Measurements from ENCODE around the gene MEI4. TPM values are rescaled to one million over a fixed set of nuclear protein-coding genes. Genes with fewer than 3 reads are reported as not detected.

The MEI4 gene
- total and polyA plus RNA-seq, 2 of the 4 experiments (the other 2 are of a cell fraction): not detected

DNA sequence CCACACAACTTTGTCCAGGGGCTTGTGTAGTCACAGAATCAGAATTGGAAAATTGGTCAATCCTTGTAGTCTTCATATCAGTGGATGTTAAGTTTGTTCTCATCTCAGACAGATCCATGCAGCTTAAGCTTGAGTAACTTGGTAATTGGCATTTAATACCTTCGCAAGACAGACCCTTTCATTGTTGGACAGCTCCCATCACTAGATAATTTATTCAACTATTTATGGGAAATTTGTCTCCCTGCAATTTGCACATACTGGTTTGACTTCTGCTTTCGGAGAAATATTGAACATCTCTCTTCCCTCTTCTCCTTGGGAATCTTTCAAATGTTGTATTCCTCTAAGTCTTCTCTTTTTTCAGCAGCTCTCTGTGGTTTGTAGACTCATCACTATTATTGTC lies 17.1 kb downstream of the MEI4 start:
- BruUV-seq (replicated peaks): no TSS peak
- H2BK5ac ChIP-seq (ENCODE audit: low read depth, low read length, poor library complexity, severe bottlenecking): no peak overlapping the region
- no peak overlapping the region for H3K4me2 ChIP-seq (ENCODE audit: low read depth, low read length)
- H3K23ac ChIP-seq (ENCODE audit: low read depth, low read length): no peak overlapping the region
- no peaks in the 10 kb centered on the region for H3K4me1 ChIP-seq (ENCODE audit: control insufficient read depth, insufficient read depth, low read length)
- H4K5ac ChIP-seq (ENCODE audit: low read depth, low read length): no peak overlapping the region
- H3K4me3 ChIP-seq (ENCODE audit: insufficient read depth, low read depth, low read length): no peak overlapping the region
- H3K9me1 ChIP-seq (ENCODE audit: insufficient read depth, low read length): no peaks in the 10 kb centered on the region
- H2BK20ac ChIP-seq (ENCODE audit: low read depth, low read length): no peak overlapping the region
- no peak overlapping the region for H2BK120ac ChIP-seq (ENCODE audit: low read depth, low read length)
- no peak for DNase-seq
- H3K56ac ChIP-seq (ENCODE audit: extremely low read depth, insufficient read depth, low read length): no peak overlapping the region
- no CpG with 5 or more reads among the region's 2 CpGs for WGBS, 2 experiments (ENCODE audit: extremely low coverage in 2 of 2, insufficient read length in 1 of 2)
- no peak for TF ChIP-seq RAD21 (IDR thresholded peaks at IDR 0.05; ENCODE audit: low read length)
- no peak for TF ChIP-seq NFE2L2 (IDR thresholded peaks at IDR 0.05; ENCODE audit: low read depth, low read length)
- TF ChIP-seq MXI1 (IDR thresholded peaks at IDR 0.05; ENCODE audit: borderline replicate concordance, low read depth, low read length): no peak
- TF ChIP-seq MAZ (IDR thresholded peaks at IDR 0.05; ENCODE audit: borderline replicate concordance, low read depth, low read length): no peak
- TF ChIP-seq RCOR1 (IDR thresholded peaks at IDR 0.05; ENCODE audit: insufficient replicate concordance, low read length): no peak
- no peak for TF ChIP-seq POLR2A (IDR thresholded peaks at IDR 0.05; ENCODE audit: low read depth, low read length)
- TF ChIP-seq FOS (IDR thresholded peaks at IDR 0.05; ENCODE audit: low read depth, low read length): no peak
- no peak for TF ChIP-seq BHLHE40 (IDR thresholded peaks at IDR 0.05; ENCODE audit: low read depth, low read length)
- TF ChIP-seq, protein P1, sequence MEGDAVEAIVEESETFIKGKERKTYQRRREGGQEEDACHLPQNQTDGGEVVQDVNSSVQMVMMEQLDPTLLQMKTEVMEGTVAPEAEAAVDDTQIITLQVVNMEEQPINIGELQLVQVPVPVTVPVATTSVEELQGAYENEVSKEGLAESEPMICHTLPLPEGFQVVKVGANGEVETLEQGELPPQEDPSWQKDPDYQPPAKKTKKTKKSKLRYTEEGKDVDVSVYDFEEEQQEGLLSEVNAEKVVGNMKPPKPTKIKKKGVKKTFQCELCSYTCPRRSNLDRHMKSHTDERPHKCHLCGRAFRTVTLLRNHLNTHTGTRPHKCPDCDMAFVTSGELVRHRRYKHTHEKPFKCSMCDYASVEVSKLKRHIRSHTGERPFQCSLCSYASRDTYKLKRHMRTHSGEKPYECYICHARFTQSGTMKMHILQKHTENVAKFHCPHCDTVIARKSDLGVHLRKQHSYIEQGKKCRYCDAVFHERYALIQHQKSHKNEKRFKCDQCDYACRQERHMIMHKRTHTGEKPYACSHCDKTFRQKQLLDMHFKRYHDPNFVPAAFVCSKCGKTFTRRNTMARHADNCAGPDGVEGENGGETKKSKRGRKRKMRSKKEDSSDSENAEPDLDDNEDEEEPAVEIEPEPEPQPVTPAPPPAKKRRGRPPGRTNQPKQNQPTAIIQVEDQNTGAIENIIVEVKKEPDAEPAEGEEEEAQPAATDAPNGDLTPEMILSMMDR (conservative IDR thresholded peaks at IDR 0.05; ENCODE audit: low read depth, low read length): no peak
- no peak for TF ChIP-seq SMC3 (IDR thresholded peaks at IDR 0.05; ENCODE audit: low read depth, low read length)
- no peak for TF ChIP-seq ELK1 (IDR thresholded peaks at IDR 0.05; ENCODE audit: borderline replicate concordance, low read depth, low read length)
- no peak for TF ChIP-seq RFX5 (IDR thresholded peaks at IDR 0.05; ENCODE audit: low read depth, low read length)
- TF ChIP-seq CEBPB (IDR thresholded peaks at IDR 0.05; ENCODE audit: low read depth, low read length): no peak
- TF ChIP-seq CHD1 (IDR thresholded peaks at IDR 0.05; ENCODE audit: low read depth, low read length): no peak
- H4K91ac ChIP-seq (ENCODE audit: insufficient read depth, low read depth, low read length): no peak overlapping the region
- ChIA-PET CTCF (no interaction called here), POLR2A (ENCODE audit: unreplicated experiment) (no interaction called here)
- intact Hi-C loops (cut with micrococcal nuclease) (no loop called here), dilution Hi-C loops (cut with HindIII; ENCODE audit: low sequenced_read_pairs, unreplicated experiment) (no loop called here), in situ Hi-C loops (cut with MboI; ENCODE audit: low sequenced_read_pairs) (no loop called here)
- H2BK15ac ChIP-seq (ENCODE audit: low read depth, low read length): no peak overlapping the region
- H3K9me3 ChIP-seq (ENCODE audit: control insufficient read depth, insufficient read depth, low read length): 0 out of 2 replicates have a peak, but pooled peaks cover 3% of the 10 kb centered on the region
- no peak overlapping the region for H4K8ac ChIP-seq (ENCODE audit: low read depth in 2 of 2, low read length in 2 of 2)
- no peak overlapping the region for H2AFZ ChIP-seq (replicated peaks; ENCODE audit: low read length, poor library complexity)
- H3K4ac ChIP-seq (ENCODE audit: low read depth, low read length): no peak overlapping the region
- no peak overlapping the region for H3K14ac ChIP-seq (replicated peaks; ENCODE audit: low read depth, low read length)
- H3K9ac ChIP-seq (ENCODE audit: low read depth, low read length): no peak overlapping the region
- H3K18ac ChIP-seq (ENCODE audit: low read depth, low read length): no peak overlapping the region
- ATAC-seq (ENCODE audit: low read depth): no peak
- no peaks in the 10 kb centered on the region for H3K36me3 ChIP-seq (ENCODE audit: control insufficient read depth, insufficient read depth, low read length)
- H3K27ac ChIP-seq (ENCODE audit: insufficient read depth, low read length): no peak overlapping the region
- no peaks in the 10 kb centered on the region for H4K20me1 ChIP-seq (ENCODE audit: insufficient read depth, low read length)
- no peaks in the 10 kb centered on the region for H3K27me3 ChIP-seq (ENCODE audit: control insufficient read depth, insufficient read depth, low read length)
- H2AK5ac ChIP-seq (ENCODE audit: low read depth, low read length): no peak overlapping the region
- H3K79me1 ChIP-seq (ENCODE audit: low read depth in 1 of 2, low read length in 2 of 2): no peaks in the 10 kb centered on the region
- H2AK9ac ChIP-seq (replicated peaks; ENCODE audit: low read depth, low read length, poor library complexity): no peak overlapping the region
